Neural progenitor cell (in vitro differentiated cells): Measurements from ENCODE around the gene CREB3. TPM values are rescaled to one million over a fixed set of nuclear protein-coding genes. Genes with fewer than 3 reads are reported as not detected.

Experiments used
- DNase-seq: peaks from one replicate; pipeline ENCODE4 v3.0.0-alpha.2; 2016; ENCODE audit warnings: low spot score
- H2AFZ ChIP-seq: fragments of 200-600 bp; sonication (generic); replicated peaks from 2 replicates; pipeline ENCODE4 v1.6.1; 2016; ENCODE audit warnings: antibody characterized with exemption
- H3F3A ChIP-seq: fragments of 200-600 bp; sonication (generic); 2 replicates; pipeline ENCODE4 v1.6.1; 2016; ENCODE audit warnings: antibody characterized with exemption, low read depth
- H3K27ac ChIP-seq: fragments of 200-600 bp; sonication (generic); 2 replicates; pipeline ENCODE4 v1.5.1; 2016; ENCODE audit warnings: mild to moderate bottlenecking
- H3K27me3 ChIP-seq: fragments of 200-600 bp; sonication (generic); 2 replicates; pipeline ENCODE4 v1.6.1; 2016; ENCODE audit warnings: mild to moderate bottlenecking, moderate library complexity
- H3K36me3 ChIP-seq: fragments of 200-600 bp; sonication (generic); 2 replicates; pipeline ENCODE4 v1.5.1; 2016
- H3K4me1 ChIP-seq: fragments of 200-600 bp; sonication (generic); 2 replicates; pipeline ENCODE4 v1.6.1; 2016; ENCODE audit warnings: mixed run types
- H3K4me2 ChIP-seq: fragments of 200-600 bp; sonication (generic); 2 replicates; pipeline ENCODE4 v1.6.1; 2016
- H3K4me3 ChIP-seq: fragments of 200-600 bp; sonication (generic); 2 replicates; pipeline ENCODE4 v1.5.1; 2016
- H3K79me2 ChIP-seq: fragments of 200-600 bp; sonication (generic); 2 replicates; pipeline ENCODE4 v1.6.1; 2016; ENCODE audit warnings: low read depth
- H3K9ac ChIP-seq: fragments of 200-600 bp; sonication (generic); 2 replicates; pipeline ENCODE4 v1.6.1; 2016
- H3K9me3 ChIP-seq: fragments of 200-600 bp; sonication (generic); 2 replicates; pipeline ENCODE4 v1.5.1; 2016; ENCODE audit warnings: low read depth
- H4K20me1 ChIP-seq: fragments of 200-600 bp; sonication (generic); 2 replicates; pipeline ENCODE4 v1.6.1; 2016; ENCODE audit warnings: low read depth
- H3K27ac Mint-ChIP-seq: 3 replicates; pipeline ENCODE4 v1.8.0; 2021; ENCODE audit warnings: mixed read lengths
- H3K27me3 Mint-ChIP-seq: 2 replicates; pipeline ENCODE4 v1.8.0; 2022; ENCODE audit warnings: low read depth, mild to moderate bottlenecking, inconsistent platforms, moderate library complexity, mixed read lengths; ENCODE audit not compliant: insufficient read depth
- H3K36me3 Mint-ChIP-seq: 3 replicates; pipeline ENCODE4 v1.8.0; 2021; ENCODE audit warnings: mixed read lengths
- H3K4me1 Mint-ChIP-seq: 3 replicates; pipeline ENCODE4 v1.8.0; 2021; ENCODE audit warnings: mixed read lengths
- H3K4me3 Mint-ChIP-seq: 3 replicates; pipeline ENCODE4 v1.8.0; 2021; ENCODE audit warnings: mild to moderate bottlenecking, moderate library complexity, mixed read lengths
- H3K9me3 Mint-ChIP-seq: 3 replicates; pipeline ENCODE4 v1.8.0; 2020; ENCODE audit warnings: mixed read lengths
- CTCF ChIP-seq: fragments of 200-600 bp; sonication (generic); IDR thresholded peaks from 2 replicates; pipeline ENCODE4 v1.5.1; 2017; ENCODE audit warnings: antibody characterized with exemption, mild to moderate bottlenecking
- EZH2 ChIP-seq: fragments of 200-600 bp; sonication (generic); IDR thresholded peaks from 2 replicates; pipeline ENCODE4 v1.6.1; 2017; ENCODE audit warnings: antibody characterized with exemption, mild to moderate bottlenecking, moderate library complexity
- EZH2phosphoT487 ChIP-seq: fragments of 200-600 bp; sonication (generic); IDR thresholded peaks from 2 replicates; pipeline ENCODE4 v1.6.1; 2017; ENCODE audit warnings: antibody characterized with exemption
- total RNA-seq: library from RNA; depleted of rRNA; stranded (reverse); fragments of >200 nt; gene quantifications from 2 replicates; pipeline ENCODE4 v1.2.3, GENCODE V29; 2015; ENCODE audit warnings: low replicate concordance

CREB3 gene
- total RNA-seq, 1 donor from 2014 or later: 27.9 TPM

DNA sequence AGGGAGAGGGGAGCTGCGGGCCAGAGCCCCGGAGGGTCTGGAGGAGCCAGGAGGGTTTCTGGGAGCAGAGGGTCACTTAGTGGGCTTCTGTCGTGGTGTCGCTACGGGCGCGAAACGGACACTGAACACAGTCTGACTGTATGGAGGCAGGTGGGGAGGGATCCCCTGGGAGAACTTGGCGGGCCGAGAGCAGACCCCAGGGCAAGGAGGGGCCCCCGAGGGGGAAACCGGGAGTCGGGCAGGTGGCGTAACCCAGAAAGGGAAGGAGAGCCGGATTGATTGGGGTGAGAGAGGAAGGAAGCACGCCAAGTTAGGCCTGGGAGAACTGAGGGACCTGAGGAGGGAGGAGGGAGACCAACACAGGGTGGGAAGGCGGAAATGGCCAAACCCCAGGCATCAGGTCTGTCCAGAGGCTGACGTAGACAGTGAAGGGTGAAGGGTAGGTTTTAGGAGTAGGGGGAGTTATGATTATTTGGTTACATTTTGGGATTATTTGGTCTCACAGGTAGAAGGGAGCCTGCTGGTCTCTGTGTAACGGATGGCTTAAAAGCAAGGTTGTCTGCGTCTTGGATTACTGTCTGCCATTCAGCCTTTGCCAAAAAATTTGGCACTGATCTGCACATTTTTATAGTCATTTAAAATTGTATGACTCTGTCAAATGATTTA is 24.9 kb downstream of the CREB3 start:
- Histone ChIP-seq H4K20me1 (no peaks in the 10 kb centered on the region), H3K4me3 (peak overlapping the region; percentile 68), H3K4me2 (peak overlapping the region; percentile 94), H3F3A (peaks cover 33% of the 10 kb centered on the region), H3K9me3 (no peaks in the 10 kb centered on the region), H3K79me2 (peaks cover 49% of the 10 kb centered on the region), H3K27ac (peak overlapping the region; percentile 83), H3K9ac (peak overlapping the region; percentile 41), H3K4me1 (peaks cover 22% of the 10 kb centered on the region), H2AFZ (peak overlapping the region; percentile 47), H3K27me3 (no peaks in the 10 kb centered on the region), H3K36me3 (no peaks in the 10 kb centered on the region)
- DNase-seq: peak; percentile 59
- Mint-ChIP-seq H3K4me3 (peak overlapping the region; percentile 93), H3K27ac (peak overlapping the region; percentile 96), H3K27me3 (no peaks in the 10 kb centered on the region), H3K4me1 (peaks cover 27% of the 10 kb centered on the region), H3K9me3 (no peaks in the 10 kb centered on the region), H3K36me3 (peaks cover 26% of the 10 kb centered on the region)
- no peak for TF ChIP-seq EZH2phosphoT487

DNA sequence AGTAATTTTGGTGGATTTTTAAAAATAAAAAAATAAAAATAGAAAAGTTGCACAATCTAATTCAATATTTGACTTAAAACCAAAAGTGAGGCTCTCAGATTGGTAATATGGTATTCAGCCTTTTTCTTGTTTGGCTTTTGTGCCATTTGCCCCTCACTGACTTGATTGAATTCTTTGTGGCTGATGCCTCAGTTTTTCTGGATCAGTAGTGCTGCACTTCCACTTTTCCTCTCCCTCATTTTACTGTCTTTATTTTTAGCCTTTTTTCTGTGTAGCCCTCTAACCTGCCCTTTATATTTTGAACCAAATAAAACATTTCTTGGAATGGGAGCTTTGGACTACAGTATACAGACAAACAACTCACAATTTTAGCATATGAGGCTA is 25.4 kb downstream of the CREB3 start:
- Histone ChIP-seq H3K27ac (peak overlapping the region; percentile 83), H2AFZ (no peak overlapping the region), H3K36me3 (no peaks in the 10 kb centered on the region), H3K4me3 (peak overlapping the region; percentile 68), H3K27me3 (no peaks in the 10 kb centered on the region), H3K4me1 (peaks cover 27% of the 10 kb centered on the region), H3F3A (peaks cover 38% of the 10 kb centered on the region), H3K9me3 (no peaks in the 10 kb centered on the region), H3K79me2 (peaks cover 53% of the 10 kb centered on the region), H3K9ac (peak overlapping the region; percentile 41), H4K20me1 (peaks cover 5% of the 10 kb centered on the region), H3K4me2 (peak overlapping the region; percentile 94)
- no peak for TF ChIP-seq EZH2phosphoT487
- TF ChIP-seq EZH2: no peak
- TF ChIP-seq CTCF: no peak
- Mint-ChIP-seq H3K4me1 (peaks cover 27% of the 10 kb centered on the region), H3K27ac (no peak overlapping the region), H3K9me3 (no peaks in the 10 kb centered on the region), H3K4me3 (peak overlapping the region; percentile 93), H3K27me3 (no peaks in the 10 kb centered on the region), H3K36me3 (peaks cover 24% of the 10 kb centered on the region)
- no peak for DNase-seq

DNA sequence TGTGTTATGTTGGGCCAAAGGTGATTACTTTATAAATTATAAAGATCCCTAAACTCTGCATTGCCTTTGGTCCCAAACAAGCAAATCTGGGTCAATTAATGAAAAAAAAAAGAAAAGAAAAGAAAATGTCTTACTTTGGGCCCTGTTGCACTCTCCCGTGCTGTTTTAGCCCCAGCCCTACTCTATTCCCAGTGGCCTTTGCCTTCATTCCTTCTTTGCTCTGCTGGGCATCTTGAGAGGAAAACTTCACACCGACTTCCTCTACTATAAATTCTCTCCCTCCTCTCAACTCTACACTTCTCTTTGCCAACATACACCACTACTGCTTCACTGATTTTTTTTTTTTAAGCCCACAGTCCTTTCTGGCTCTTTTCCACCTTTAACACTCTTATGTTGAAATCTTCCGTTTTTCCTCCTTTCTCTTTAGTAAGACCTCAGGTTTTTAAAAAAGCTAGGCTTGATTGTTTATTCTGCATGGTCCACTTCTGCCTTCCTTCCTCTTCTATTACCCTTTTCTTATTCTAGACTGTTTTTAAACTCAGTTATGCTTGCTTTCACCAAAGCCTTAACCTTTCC is 26.1 kb downstream of the CREB3 start:
- Mint-ChIP-seq H3K27ac (no peak overlapping the region), H3K36me3 (peaks cover 20% of the 10 kb centered on the region), H3K9me3 (no peaks in the 10 kb centered on the region), H3K4me3 (peak overlapping the region; percentile 61), H3K4me1 (peaks cover 27% of the 10 kb centered on the region), H3K27me3 (no peaks in the 10 kb centered on the region)
- H4K20me1 ChIP-seq: peaks cover 11% of the 10 kb centered on the region
- no peak overlapping the region for H2AFZ ChIP-seq
- H3K9me3 ChIP-seq: no peaks in the 10 kb centered on the region
- TF ChIP-seq EZH2 (no peak), CTCF (no peak), EZH2phosphoT487 (no peak)
- no peak overlapping the region for H3K27ac ChIP-seq
- peaks cover 60% of the 10 kb centered on the region for H3K79me2 ChIP-seq
- H3F3A ChIP-seq: peaks cover 41% of the 10 kb centered on the region
- no peak overlapping the region for H3K9ac ChIP-seq
- DNase-seq: no peak
- H3K4me1 ChIP-seq: peaks cover 32% of the 10 kb centered on the region
- H3K27me3 ChIP-seq: no peaks in the 10 kb centered on the region
- peak overlapping the region; percentile 68 for H3K4me3 ChIP-seq
- H3K4me2 ChIP-seq: peak overlapping the region; percentile 94
- H3K36me3 ChIP-seq: no peaks in the 10 kb centered on the region

- Histone ChIP-seq H3K9me3 (no peaks in the 10 kb centered on the region), H4K20me1 (peaks cover 11% of the 10 kb centered on the region), H3K4me2 (no peak overlapping the region), H3F3A (peaks cover 42% of the 10 kb centered on the region), H3K79me2 (peaks cover 71% of the 10 kb centered on the region), H3K36me3 (no peaks in the 10 kb centered on the region), H2AFZ (no peak overlapping the region), H3K27me3 (no peaks in the 10 kb centered on the region), H3K4me3 (no peak overlapping the region), H3K9ac (no peak overlapping the region), H3K4me1 (peaks cover 32% of the 10 kb centered on the region), H3K27ac (no peak overlapping the region)
- Mint-ChIP-seq H3K4me3 (no peak overlapping the region), H3K9me3 (no peaks in the 10 kb centered on the region), H3K36me3 (peaks cover 12% of the 10 kb centered on the region), H3K4me1 (peaks cover 27% of the 10 kb centered on the region), H3K27ac (no peak overlapping the region), H3K27me3 (no peaks in the 10 kb centered on the region)
- no peak for DNase-seq
- TF ChIP-seq EZH2 (no peak), CTCF (no peak), EZH2phosphoT487 (no peak)
Observed at GRCh38 chr9:35759795-35760194, 27.3 kb downstream of the CREB3 start.
